ENCODE measurements around the gene ALDH8A1. TPM values are rescaled to one million over a fixed set of nuclear protein-coding genes. Genes with fewer than 3 reads are reported as not detected.

Gene ALDH8A1
- total and polyA plus RNA-seq, 2 of the 8 experiments (the other 6 are each of a cell fraction or from before 2014, with no cell fraction given), result 0.08 to 0.28 TPM

- Histone ChIP-seq H3K23ac (ENCODE audit: insufficient read length) (no peak overlapping the region), H2BK12ac (ENCODE audit: low read depth, low read length) (no peak overlapping the region), H3K9ac (replicated peaks in 1 of 4; ENCODE audit: extremely low read depth in 1 of 4, low read depth in 3 of 4, low read length in 3 of 4) (no peak overlapping the region), H2BK5ac (ENCODE audit: low read depth, low read length) (no peak overlapping the region), H2BK20ac (ENCODE audit: low read length) (no peak overlapping the region), H3K36me3 (ENCODE audit: control insufficient read depth in 2 of 4, insufficient read depth in 4 of 4, low read length in 3 of 4) (peaks cover 0 to 32% (median 11%) of the 10 kb centered on the region in 4 experiments; a peak in 5 of 8 replicates), H2AK5ac (ENCODE audit: low read depth, low read length) (no peak overlapping the region), H3K27me3 (replicated peaks in 1 of 4; ENCODE audit: control insufficient read depth in 3 of 4, extremely low read depth in 1 of 4, insufficient read depth in 3 of 4, low read length in 3 of 4) (no peaks in the 10 kb centered on the region), H3K14ac (ENCODE audit: insufficient read length) (no peak overlapping the region), H4K91ac (replicated peaks; ENCODE audit: insufficient read length, low read length) (no peak overlapping the region), H4K8ac (ENCODE audit: extremely low read depth, insufficient read depth, low read length) (no peak overlapping the region), H3K56ac (replicated peaks; ENCODE audit: insufficient read length, low read depth, low read length) (no peak overlapping the region), H3K23me2 (ENCODE audit: low read depth, low read length) (no peaks in the 10 kb centered on the region), H3K9me3 (ENCODE audit: insufficient read depth in 2 of 2, low read depth in 1 of 2, low read length in 1 of 2) (no peaks in the 10 kb centered on the region), H4K5ac (ENCODE audit: insufficient read length, low read depth, low read length) (no peak overlapping the region), H3K18ac (ENCODE audit: extremely low read depth, low read length) (no peak overlapping the region), H3K79me2 (ENCODE audit: control insufficient read depth in 1 of 2, insufficient read depth in 2 of 2, low read length in 2 of 2) (no peaks in the 10 kb centered on the region), H3K27ac (ENCODE audit: low read depth, low read length) (no peak overlapping the region), H3K4me1 (replicated peaks in 1 of 4; ENCODE audit: control insufficient read depth in 3 of 4, insufficient read depth in 4 of 4, low read length in 3 of 4) (no peaks in the 10 kb centered on the region), H3K79me1 (ENCODE audit: low read depth, low read length) (no peaks in the 10 kb centered on the region; the same call in 1 of the 2 replicates), H3K4me2 (ENCODE audit: insufficient read depth in 1 of 2, low read depth in 2 of 2, low read length in 2 of 2) (no peak overlapping the region), H2AFZ (ENCODE audit: low read length) (no peak overlapping the region), H2BK15ac (ENCODE audit: low read length) (no peak overlapping the region), H3K4ac (replicated peaks; ENCODE audit: insufficient read length, low read depth, low read length) (no peak overlapping the region), H3K4me3 (ENCODE audit: extremely low read depth in 1 of 4, insufficient read depth in 2 of 4, low read depth in 3 of 4, low read length in 4 of 4) (no peak overlapping the region), H2BK120ac (replicated peaks; ENCODE audit: low read depth, low read length) (no peak overlapping the region), H4K20me1 (replicated peaks in 1 of 2; ENCODE audit: control insufficient read depth in 1 of 2, insufficient read depth in 2 of 2, low read length in 2 of 2) (no peaks in the 10 kb centered on the region)
- ChIA-PET CTCF (ENCODE audit: partially characterized antibody) (no interaction called here), POLR2A (ENCODE audit: partially characterized antibody) (no interaction called here)
- 95% methylated on average over 2 of the region's 2 CpGs; no CpG with 5 or more reads in 1 of the 2 experiments for WGBS, 2 experiments (ENCODE audit: extremely low coverage in 1 of 2, insufficient coverage in 1 of 2, insufficient read length in 1 of 2, insufficient replicate concordance in 2 of 2, low coverage in 1 of 2, low lambda C conversion rate in 2 of 2, missing lambda C conversion rate in 1 of 2)
- DNase-seq (ENCODE audit: low read depth in 1 of 2, low spot score in 2 of 2), result no peak
- FAIRE-seq, result no peak
- TF ChIP-seq NRF1 (IDR thresholded peaks at IDR 0.05; ENCODE audit: low read depth, low read length) (no peak), KDM4A (IDR thresholded peaks at IDR 0.05; ENCODE audit: low read depth, low read length, severe bottlenecking) (no peak), ZNF274 (IDR thresholded peaks at IDR 0.05; ENCODE audit: borderline replicate concordance, extremely low read depth, low read length) (no peak), SUZ12 (IDR thresholded peaks at IDR 0.05; ENCODE audit: low read length) (no peak)
These were observed 33.9 kb upstream of the ALDH8A1 start for GRCh38 chr6:134983823-134984222.
